ENCODE results near the gene KERA. TPM values are rescaled to one million over a fixed set of nuclear protein-coding genes. Genes with fewer than 3 reads are reported as not detected.
"Not testable (repeated sequence)": the region's sequence is repeated elsewhere in the genome, so short reads cannot be mapped to it uniquely, and the experiment has no call there.

KERA gene
- polyA plus RNA-seq (2014; cell fraction: cytosol; rRNA removed) = not detected in 2 replicates
- polyA plus RNA-seq (2014; cell fraction: nucleus; rRNA removed) = not detected in 2 replicates

- no peak for DNase-seq (ENCODE audit: low spot score)
Observed at GRCh38 chr12:91057368-91058165, at the start of gene KERA. Gene KERA, minus strand, starts transcription at chr12:91058024. Its CDS starts 1,743 bp downstream, at chr12:91056281.

GRCh38 chr12:91106283-91106682 lies 48.5 kb upstream of the KERA start:
- no peak for DNase-seq (ENCODE audit: low spot score)

GRCh38 chr12:91105807-91106206 lies 48.0 kb upstream of the KERA start:
- no peak for DNase-seq (ENCODE audit: low spot score)

- DNase-seq (ENCODE audit: low spot score) = no peak
Observed at GRCh38 chr12:91104812-91105466, 47.1 kb upstream of the KERA start.

- DNase-seq (ENCODE audit: low spot score) = no peak
Observed at GRCh38 chr12:91103624-91104023, 45.8 kb upstream of the KERA start.

GRCh38 chr12:91103101-91103500 lies 45.3 kb upstream of the KERA start:
- DNase-seq (ENCODE audit: low spot score) = no peak

GRCh38 chr12:91100906-91101305 lies 43.1 kb upstream of the KERA start:
- DNase-seq (ENCODE audit: low spot score) = no peak

GRCh38 chr12:91099836-91100235 lies 42.0 kb upstream of the KERA start:
- DNase-seq (ENCODE audit: low spot score) = no peak

GRCh38 chr12:91099341-91099740 lies 41.5 kb upstream of the KERA start:
- DNase-seq (ENCODE audit: low spot score) = peak; percentile 47

GRCh38 chr12:91098941-91099340 lies 41.1 kb upstream of the KERA start:
- DNase-seq (ENCODE audit: low spot score) = peak; percentile 57

GRCh38 chr12:91098461-91098860 lies 40.6 kb upstream of the KERA start:
- no peak for DNase-seq (ENCODE audit: low spot score)

GRCh38 chr12:91094957-91095356 lies 37.1 kb upstream of the KERA start:
- DNase-seq (ENCODE audit: low spot score) = no peak

GRCh38 chr12:91094032-91094662 lies 36.3 kb upstream of the KERA start:
- no peak for DNase-seq (ENCODE audit: low spot score)

- DNase-seq (ENCODE audit: low spot score) = no peak
Observed at GRCh38 chr12:91093341-91093740, 35.5 kb upstream of the KERA start.

- DNase-seq (ENCODE audit: low spot score) = no peak
Observed at GRCh38 chr12:91091916-91092715, 34.3 kb upstream of the KERA start.

GRCh38 chr12:91089953-91090352 lies 32.1 kb upstream of the KERA start:
- not testable (repeated sequence) for DNase-seq (ENCODE audit: low spot score)

- no peak for DNase-seq (ENCODE audit: low spot score)
Observed at GRCh38 chr12:91080041-91080440, 22.2 kb upstream of the KERA start.

- DNase-seq (ENCODE audit: low spot score) = no peak
Observed at GRCh38 chr12:91078501-91078900, 20.7 kb upstream of the KERA start.

- DNase-seq (ENCODE audit: low spot score) = no peak
Observed at GRCh38 chr12:91077228-91077954, 19.6 kb upstream of the KERA start.

GRCh38 chr12:91074851-91075250 lies 17.0 kb upstream of the KERA start:
- DNase-seq (ENCODE audit: low spot score) = no peak

GRCh38 chr12:91074154-91074709 lies 16.4 kb upstream of the KERA start:
- no peak for DNase-seq (ENCODE audit: low spot score)
